GM12892 (cell line): Measurements from ENCODE around the gene BACE2.

ENCODE experiments used
- DNase-seq: peaks from one replicate; pipeline ENCODE4 v3.0.0; 2011; ENCODE audit not compliant: insufficient read length
- FAIRE-seq: peaks from 2 replicates; lab custom pipeline; 2011; peaks lifted over from hg19 to GRCh38; lab: Jason Lieb, UNC
- POLR2A ChIP-seq: IDR thresholded peaks from 2 replicates; pipeline ENCODE4 v1.6.1; 2011; ENCODE audit warnings: low read depth, low read length, control low read depth
- POLR2AphosphoS5 ChIP-seq: IDR thresholded peaks from 2 replicates; pipeline ENCODE4 v1.6.1; 2011; ENCODE audit warnings: low read depth, low read length, control low read depth
- TAF1 ChIP-seq: IDR thresholded peaks from 2 replicates; pipeline ENCODE4 v1.6.1; 2011; ENCODE audit warnings: low read depth, mild to moderate bottlenecking, control low read depth, low read length, borderline replicate concordance

Gene BACE2

DNA sequence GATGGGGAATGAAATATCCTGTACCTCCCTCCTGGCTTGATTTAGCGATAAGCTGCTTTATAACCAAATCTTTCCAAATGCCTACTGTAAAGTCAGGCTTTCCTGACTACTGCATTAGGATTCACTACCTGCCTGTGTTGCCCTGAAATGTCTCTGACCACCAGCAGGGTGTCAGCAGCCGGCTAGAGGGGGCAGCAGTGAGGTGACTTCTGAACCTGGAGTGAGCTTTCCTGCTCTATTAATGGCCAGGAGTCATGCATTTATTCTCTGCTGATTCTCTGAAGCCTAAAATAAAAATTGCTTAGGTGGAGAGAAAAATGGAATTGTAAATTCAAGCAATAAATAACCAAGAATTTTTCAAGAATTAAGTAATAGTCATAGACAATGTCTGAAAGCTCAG, 2.5 kb downstream of the BACE2 start:
- no peak for FAIRE-seq
- no peak for TF ChIP-seq POLR2AphosphoS5
- DNase-seq: peak; percentile 31

- DNase-seq (no peak), FAIRE-seq (no peak)
- TF ChIP-seq TAF1: no peak
These were observed 3.1 kb downstream of the BACE2 start for GRCh38 chr21:41170859-41171609.

GRCh38 chr21:41175080-41175479, 7.1 kb downstream of the BACE2 start:
- DNase-seq (no peak), FAIRE-seq (no peak)
- TF ChIP-seq POLR2A (no peak), TAF1 (no peak), POLR2AphosphoS5 (no peak)

DNA sequence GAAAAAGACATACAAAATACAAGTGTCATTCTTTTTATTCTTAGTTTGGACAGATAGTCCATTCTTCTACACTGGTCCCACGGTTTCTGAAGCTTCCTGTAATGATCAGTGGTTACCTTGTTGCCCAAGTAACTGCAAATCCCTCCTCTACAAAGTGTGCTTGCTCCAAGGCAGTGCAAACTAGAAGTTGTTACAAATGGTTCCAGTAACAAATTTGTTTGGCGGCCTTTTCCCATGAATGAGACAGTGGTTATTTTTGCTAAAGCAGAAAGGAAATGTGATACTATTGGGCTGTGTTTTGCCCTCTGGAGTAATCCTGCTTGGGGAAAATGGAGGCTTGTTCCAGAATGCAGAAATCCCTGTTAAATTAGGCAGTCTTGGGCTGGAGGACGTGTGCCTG, 8.9 kb downstream of the BACE2 start:
- no peak for FAIRE-seq
- no peak for TF ChIP-seq POLR2AphosphoS5
- TF ChIP-seq TAF1: no peak
- TF ChIP-seq POLR2A: no peak
- no peak for DNase-seq

DNA sequence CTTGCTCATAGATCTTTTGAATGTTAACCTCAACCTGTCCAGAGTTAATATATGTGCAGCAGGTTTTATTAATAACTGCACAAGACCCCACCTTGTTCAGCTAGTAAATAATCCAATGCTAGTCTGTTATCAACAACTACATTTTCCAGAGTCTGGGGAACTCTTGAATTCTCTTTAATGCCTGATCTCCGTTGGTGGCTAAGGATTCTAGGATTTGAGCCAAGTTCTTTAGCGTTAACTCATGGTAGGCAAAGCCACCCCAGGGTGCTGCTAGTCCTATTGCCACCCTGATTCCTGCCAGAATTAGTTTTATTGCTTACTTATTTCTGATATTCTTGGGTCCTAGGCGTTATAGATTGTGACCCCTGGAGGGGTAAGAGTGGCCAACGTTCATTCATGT, 12.8 kb downstream of the BACE2 start:
- FAIRE-seq: no peak
- DNase-seq: no peak

DNA sequence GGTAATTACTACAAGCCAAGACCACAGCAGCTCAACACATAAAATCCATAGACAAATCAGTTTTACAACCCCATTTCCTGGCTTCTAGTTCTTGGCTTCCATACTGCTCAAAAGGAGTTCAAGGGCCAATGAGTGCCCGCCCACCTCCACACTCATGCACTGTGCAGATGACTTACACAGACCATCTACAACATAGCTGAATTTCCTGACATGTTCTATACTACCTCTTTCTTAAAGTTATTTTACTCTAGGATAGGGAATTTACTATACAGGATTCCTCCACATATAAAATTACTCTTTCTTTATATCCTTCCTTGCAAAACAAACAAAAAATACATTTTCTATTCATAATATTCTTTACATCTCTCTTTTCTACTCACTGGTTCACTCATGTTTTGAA, 14.6 kb downstream of the BACE2 start:
- no peak for FAIRE-seq
- TF ChIP-seq POLR2AphosphoS5 (no peak), TAF1 (no peak), POLR2A (no peak)
- no peak for DNase-seq

More for the DNA sequence above, 12.8 kb downstream of the BACE2 start:
- TF ChIP-seq POLR2A: no peak
- TF ChIP-seq POLR2AphosphoS5: no peak

DNA sequence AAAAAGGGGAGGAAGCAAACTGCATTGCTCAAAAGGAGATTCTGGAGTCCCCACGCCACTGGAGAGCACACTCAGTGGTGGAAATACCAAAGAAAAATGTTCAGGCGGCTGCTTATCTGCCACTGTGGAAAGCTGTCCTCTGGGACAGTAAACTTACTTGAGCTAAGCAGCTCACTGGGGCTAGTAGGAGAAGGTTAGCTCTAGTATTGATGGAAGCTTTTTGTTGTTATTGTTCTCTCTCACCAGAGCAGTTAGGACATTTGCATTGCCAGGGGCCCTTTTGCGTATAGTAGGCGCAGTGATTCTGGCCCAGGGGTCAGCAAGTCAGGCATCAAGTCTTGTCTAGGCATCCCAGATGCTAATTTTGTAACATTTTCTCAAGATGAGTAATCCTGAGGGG, 15.6 kb downstream of the BACE2 start:
- no peak for DNase-seq
- TF ChIP-seq POLR2A (no peak), TAF1 (no peak), POLR2AphosphoS5 (no peak)
- FAIRE-seq: no peak

DNA sequence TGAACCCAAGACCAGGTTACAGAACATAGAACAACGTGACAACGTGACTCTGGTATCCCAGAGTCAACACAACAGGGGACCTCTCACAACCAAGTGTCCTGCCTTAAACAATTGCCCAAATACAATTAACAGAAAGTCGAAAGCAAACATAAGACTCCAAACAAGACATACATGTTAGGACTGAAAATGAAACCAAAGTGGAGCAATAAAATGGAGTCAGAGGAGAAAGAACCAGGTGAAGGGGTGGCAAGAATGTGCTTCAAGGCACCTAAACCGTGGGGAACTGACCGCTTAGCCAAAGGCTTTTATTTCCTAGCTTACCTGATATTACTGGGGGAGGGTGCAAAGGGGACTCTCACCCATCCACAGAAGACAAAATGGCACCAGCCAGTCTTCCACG, 17.8 kb downstream of the BACE2 start:
- FAIRE-seq (no peak), DNase-seq (no peak)
- TF ChIP-seq POLR2A: no peak
- TF ChIP-seq TAF1: no peak
- no peak for TF ChIP-seq POLR2AphosphoS5

- FAIRE-seq (no peak), DNase-seq (no peak)
- TF ChIP-seq POLR2AphosphoS5 (no peak), POLR2A (no peak), TAF1 (no peak)
These were observed 19.0 kb downstream of the BACE2 start for GRCh38 chr21:41186755-41187536.

GRCh38 chr21:41187537-41188025, 19.6 kb downstream of the BACE2 start:
- TF ChIP-seq POLR2A: no peak
- TF ChIP-seq POLR2AphosphoS5: no peak
- TF ChIP-seq TAF1: no peak
- no peak for DNase-seq
- no peak for FAIRE-seq

DNA sequence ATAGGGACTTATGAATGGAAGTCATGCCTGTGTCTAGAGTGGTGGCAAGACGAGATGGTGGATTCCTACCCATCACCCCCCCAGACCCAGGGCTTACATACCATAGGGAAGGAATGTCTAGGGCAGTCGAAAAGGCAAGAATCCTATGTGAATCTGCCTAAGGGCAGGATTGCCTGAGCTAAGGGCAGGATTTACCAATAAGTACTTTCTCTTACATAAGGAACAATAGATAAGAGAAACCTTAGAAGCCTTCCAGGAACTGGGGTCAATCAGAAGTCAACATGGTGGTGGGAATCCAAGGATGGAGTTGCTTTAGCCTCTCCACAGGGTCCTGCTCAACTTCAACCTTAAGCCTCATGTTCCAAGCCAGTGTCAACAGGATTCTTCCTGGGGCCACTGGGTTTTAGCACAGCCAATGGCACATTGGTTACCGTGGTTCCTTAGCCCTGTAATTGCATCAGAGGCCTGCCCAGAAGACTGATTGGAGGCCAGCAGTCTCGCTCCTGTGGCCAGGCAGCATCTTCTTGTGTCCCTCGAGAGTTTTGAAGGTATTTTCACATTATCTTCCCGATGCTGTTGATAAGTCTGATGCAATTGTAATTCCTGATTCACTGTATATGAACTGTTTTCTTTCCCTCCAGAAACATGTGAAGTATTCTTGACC, 20.7 kb downstream of the BACE2 start:
- FAIRE-seq: no peak
- TF ChIP-seq POLR2AphosphoS5: no peak
- no peak for TF ChIP-seq POLR2A
- no peak for TF ChIP-seq TAF1
- no peak for DNase-seq
